A549 treated with AZD2906 at 1 μM for 4 hours (cell line): ENCODE results near the gene FCF1. TPM values are rescaled to one million over a fixed set of nuclear protein-coding genes. Genes with fewer than 3 reads are reported as not detected.

Experiments used
- total RNA-seq: library from RNA; stranded (reverse); fragments of 200-300 nt; extraction: Qiagen RNA extraction; gene quantifications from 5 replicates; pipeline ENCODE4 v1.2.3, GENCODE V29; 2022

FCF1 gene, protein sequence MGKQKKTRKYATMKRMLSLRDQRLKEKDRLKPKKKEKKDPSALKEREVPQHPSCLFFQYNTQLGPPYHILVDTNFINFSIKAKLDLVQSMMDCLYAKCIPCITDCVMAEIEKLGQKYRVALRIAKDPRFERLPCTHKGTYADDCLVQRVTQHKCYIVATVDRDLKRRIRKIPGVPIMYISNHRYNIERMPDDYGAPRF
- 40.8 to 64.4 TPM (median 42.8 TPM) in 5 replicates for total RNA-seq

DNA sequence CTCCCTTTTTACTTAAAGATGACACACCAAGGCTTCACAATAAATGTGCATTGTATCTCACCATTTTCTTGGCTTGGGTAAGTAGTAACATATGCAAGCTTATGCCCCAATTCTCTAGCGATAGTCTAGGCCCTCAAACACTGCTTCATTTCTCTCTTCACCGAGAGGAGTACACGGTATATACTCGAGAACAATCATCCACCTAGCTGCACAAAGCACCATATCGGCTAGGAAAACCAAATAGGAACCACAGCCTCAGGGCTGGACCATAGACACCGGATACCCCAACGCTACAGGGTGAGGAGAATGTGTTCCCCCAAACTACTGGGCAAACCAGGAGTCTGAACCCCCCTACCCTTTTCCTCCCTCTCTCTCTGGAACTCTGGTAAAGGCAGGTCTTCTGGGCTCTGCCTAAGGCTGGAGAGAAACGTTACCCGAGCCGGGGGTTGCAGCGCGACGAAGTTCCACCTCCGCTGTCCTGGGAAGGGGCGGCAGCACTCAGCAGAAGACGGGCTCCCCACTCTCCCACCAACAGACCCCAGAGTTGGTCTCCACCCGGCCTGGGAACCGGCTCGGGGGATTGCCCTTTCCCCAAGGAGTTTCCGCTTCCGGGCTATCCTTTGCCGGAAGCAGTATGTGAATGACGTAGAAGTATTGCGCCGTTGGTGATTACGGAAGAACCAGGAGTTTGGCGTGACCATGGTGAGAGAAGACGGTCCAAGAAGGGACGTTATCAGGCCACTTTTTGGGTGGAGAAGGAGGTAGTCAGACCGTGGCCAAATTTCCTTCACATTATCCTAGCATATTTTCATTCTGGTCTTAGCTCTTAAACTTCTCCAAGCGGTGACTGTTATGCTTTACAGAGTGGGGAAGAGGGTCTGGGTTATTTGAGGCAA lies at the start of gene FCF1, which contains the start of gene AREL1:
Gene FCF1 (plus strand): TSS at position 646 of the 896 bp plus-strand sequence. CDS start 54 bp downstream, at position 700.
Gene AREL1 (minus strand): TSS at position 582 of the 896 bp plus-strand sequence. CDS start 27,465 bp downstream, outside the sequence.

DNA sequence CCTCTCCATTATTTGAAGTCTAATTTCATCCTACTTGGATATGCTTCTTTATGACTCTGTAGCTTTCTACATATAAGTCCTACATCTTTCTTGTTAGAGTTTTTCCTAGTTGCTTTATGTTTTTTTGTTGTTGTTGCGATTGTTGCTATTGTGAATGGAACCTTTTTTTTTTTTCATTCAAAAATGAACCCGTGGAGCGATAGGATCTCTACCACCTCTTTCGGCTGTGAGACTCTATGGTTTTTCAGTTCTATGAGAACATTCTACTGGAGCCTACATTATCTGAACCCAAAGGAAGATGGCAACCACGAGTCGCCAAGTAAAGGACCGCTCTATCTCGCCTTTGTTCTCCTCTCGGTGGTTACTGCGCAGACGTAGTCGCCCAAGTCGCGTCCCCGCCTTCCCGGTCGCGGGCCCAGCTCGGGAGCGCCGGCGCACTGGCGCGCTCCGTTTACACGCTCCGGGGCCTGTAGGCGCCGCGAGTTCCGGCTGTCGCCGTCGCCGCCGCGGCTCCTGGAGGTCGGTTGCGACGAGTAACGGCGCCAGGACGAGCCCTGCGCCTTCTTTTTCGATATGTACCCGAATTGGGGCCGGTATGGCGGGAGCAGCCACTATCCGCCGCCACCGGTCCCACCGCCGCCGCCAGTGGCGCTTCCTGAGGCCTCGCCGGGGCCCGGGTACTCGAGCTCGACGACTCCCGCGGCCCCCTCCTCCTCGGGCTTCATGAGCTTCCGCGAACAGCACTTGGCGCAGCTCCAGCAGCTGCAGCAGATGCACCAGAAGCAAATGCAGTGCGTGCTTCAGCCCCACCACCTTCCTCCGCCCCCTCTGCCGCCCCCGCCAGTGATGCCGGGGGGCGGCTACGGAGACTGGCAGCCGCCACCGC lies 50.2 kb downstream of the FCF1 start, which contains the start of gene YLPM1:
Gene YLPM1 (plus strand): TSS at position 400 of the 886 bp plus-strand sequence. CDS start 174 bp downstream, at position 574.

Other genes starting within 250 kb of the FCF1 start
- 217 to 345 TPM (median 234 TPM) in 5 replicates for gene NPC2, start 219.8 kb upstream of the FCF1 start, total RNA-seq
- gene ISCA2, start 219.4 kb upstream of the FCF1 start, total RNA-seq: 32.2 to 45.1 TPM (median 40.5 TPM) in 5 replicates
- 7.8 to 11.4 TPM (median 10.0 TPM) in 5 replicates for gene LTBP2, start 100.9 kb upstream of the FCF1 start, total RNA-seq
- 20.7 to 24.3 TPM (median 23.4 TPM) in 5 replicates for gene AREL1, start 64 bp upstream of the FCF1 start, total RNA-seq
- 30.2 to 41.3 TPM (median 34.2 TPM) in 5 replicates for gene YLPM1, start 50.2 kb downstream of the FCF1 start, total RNA-seq
- not detected in 5 replicates for gene PROX2, start 163.0 kb downstream of the FCF1 start, total RNA-seq
- 95.9 to 103 TPM (median 98.6 TPM) in 5 replicates for gene DLST, start 168.8 kb downstream of the FCF1 start, total RNA-seq
- 0.23 to 0.49 TPM (median 0.40 TPM) in 5 replicates for gene RPS6KL1, start 210.1 kb downstream of the FCF1 start, total RNA-seq
- gene PGF, start 242.5 kb downstream of the FCF1 start, total RNA-seq: 5.0 to 6.2 TPM (median 5.9 TPM) in 5 replicates